GM10248 (cell line): ENCODE measurements around the gene KLB.

Experiments used
- CTCF ChIA-PET: fragments of 300-600 bp; sonication (Branson Sonifier 250); formaldehyde crosslinking; extraction: SDS; loops from one replicate; lab custom pipeline; 2021; ENCODE audit warnings: antibody characterized with exemption; lab: Yijun Ruan, JAX
- POLR2A ChIA-PET: fragments of 350-650 bp; sonication (Branson Sonifier 250); formaldehyde crosslinking; extraction: SDS; loops from one replicate; lab custom pipeline; 2020; ENCODE audit warnings: antibody characterized with exemption; lab: Yijun Ruan, JAX
- DNase-seq: peaks from one replicate; pipeline ENCODE4 v3.0.0; 2012; ENCODE audit errors: extremely low spot score
- TF ChIP-seq, protein P1 (sequence below): IDR thresholded peaks from 2 replicates; pipeline ENCODE4 v1.5.1; 2012; ENCODE audit warnings: mild to moderate bottlenecking, low read depth; ENCODE audit errors: extremely low read depth, missing control alignments, control extremely low read depth

Gene KLB

DNA sequence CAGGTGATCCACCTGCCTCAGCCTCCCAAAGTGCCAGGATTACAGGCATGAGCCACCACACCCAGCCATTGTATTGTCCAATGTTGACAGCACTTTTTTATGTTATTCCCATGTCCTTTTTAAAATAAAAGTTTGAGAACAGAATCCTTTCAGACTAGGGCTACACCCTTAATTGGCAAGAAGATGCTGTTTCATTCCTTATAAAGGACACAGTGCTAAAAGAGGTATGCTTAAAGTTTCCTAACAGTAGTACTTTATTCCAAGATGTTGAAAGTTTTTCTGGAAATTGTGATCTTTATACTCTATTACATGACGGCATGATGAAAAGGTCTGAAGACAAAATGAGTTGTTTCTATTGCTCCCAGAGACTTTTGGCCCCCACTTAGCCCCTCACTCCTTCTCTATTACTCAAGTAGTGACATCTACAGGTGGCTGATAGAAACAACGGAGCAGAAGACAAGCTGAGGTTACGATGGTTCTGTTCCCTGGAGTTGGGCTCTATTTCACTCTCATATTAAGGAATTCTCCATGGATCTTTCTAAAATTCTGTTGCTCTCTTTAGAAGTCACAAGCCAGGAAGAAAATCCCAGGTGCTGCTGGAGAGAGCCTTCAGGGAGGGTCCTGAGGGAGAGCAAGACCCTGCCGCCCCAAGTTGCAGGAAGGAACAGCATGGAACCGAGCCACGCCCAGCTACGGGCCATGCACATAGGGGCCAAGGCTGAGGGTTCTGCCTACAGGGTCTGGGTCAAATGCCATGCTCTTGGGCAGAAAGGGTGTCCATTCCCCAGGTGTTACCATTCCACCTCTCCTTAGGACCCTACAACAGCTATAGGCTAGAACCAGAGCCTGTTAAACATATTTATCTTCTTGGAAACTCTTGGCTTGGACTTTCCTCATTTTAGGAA is 29.2 kb downstream of the KLB start:
- no peak for DNase-seq
- POLR2A ChIA-PET: interaction anchor here (0.6 to 0.8 kb wide), 2 partner anchors 8 to 17 kb away, joined by 3 read pairs; no protein-coding TSS in a partner anchor

DNA sequence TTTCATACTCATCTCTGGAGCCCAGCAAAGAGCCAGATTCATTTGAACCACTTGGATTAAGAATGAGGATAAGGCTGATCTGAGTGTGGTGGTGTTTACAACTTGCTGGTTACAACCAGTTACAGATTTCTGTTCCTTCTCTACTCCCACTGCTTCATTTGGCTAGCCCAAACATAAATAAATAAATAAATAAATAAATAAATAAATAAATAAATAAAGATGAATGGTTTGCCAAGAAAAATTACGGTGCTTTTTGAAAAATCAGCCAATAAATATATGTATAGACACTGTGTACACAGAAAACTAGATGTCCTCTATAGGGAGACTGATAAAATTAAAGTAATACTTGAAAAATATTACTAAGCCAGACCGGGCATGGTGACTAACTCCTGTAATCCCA is 34.9 kb downstream of the KLB start:
- POLR2A ChIA-PET: no interaction called here
- CTCF ChIA-PET: no interaction called here
- TF ChIP-seq, protein P1, sequence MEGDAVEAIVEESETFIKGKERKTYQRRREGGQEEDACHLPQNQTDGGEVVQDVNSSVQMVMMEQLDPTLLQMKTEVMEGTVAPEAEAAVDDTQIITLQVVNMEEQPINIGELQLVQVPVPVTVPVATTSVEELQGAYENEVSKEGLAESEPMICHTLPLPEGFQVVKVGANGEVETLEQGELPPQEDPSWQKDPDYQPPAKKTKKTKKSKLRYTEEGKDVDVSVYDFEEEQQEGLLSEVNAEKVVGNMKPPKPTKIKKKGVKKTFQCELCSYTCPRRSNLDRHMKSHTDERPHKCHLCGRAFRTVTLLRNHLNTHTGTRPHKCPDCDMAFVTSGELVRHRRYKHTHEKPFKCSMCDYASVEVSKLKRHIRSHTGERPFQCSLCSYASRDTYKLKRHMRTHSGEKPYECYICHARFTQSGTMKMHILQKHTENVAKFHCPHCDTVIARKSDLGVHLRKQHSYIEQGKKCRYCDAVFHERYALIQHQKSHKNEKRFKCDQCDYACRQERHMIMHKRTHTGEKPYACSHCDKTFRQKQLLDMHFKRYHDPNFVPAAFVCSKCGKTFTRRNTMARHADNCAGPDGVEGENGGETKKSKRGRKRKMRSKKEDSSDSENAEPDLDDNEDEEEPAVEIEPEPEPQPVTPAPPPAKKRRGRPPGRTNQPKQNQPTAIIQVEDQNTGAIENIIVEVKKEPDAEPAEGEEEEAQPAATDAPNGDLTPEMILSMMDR: no peak
- DNase-seq: no peak

More for the DNA sequence above, 29.2 kb downstream of the KLB start:
- TF ChIP-seq, protein P1: no peak
- CTCF ChIA-PET: interaction anchor here (0.7 to 1.7 kb wide), 5 partner anchors 8 to 28 kb away, joined by 3 to 6 read pairs (median 3); no protein-coding TSS in a partner anchor

DNA sequence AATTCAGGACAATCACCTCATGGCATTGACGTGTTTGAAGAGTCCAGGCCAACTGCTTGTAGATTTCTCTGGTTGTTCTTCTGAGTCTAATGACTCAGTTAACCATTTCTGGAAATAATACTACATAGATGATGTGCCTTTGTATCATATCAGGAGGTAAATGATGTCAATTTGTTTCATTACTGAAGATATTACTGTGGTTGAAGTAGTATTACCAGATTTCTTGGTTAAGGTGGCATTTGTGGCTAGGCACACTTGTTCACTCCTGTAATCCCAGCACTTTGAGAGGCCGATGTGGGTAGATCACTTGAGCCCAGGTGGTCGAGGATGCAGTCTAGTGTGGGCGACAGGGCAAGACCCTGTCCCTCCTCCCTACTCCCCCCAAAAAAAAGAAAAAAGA is 36.3 kb downstream of the KLB start:
- CTCF ChIA-PET: interaction anchor here (0.6 kb wide), 1 partner anchor 14 kb away, joined by 3 read pairs; no protein-coding TSS in a partner anchor

DNA sequence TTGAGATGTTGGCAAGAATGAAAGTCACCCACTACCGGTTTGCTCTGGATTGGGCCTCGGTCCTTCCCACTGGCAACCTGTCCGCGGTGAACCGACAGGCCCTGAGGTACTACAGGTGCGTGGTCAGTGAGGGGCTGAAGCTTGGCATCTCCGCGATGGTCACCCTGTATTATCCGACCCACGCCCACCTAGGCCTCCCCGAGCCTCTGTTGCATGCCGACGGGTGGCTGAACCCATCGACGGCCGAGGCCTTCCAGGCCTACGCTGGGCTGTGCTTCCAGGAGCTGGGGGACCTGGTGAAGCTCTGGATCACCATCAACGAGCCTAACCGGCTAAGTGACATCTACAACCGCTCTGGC is 39.7 kb downstream of the KLB start:
- TF ChIP-seq, protein P1: no peak
- POLR2A ChIA-PET: interaction anchor here (0.7 to 1.3 kb wide), 2 partner anchors 9 to 12 kb away, joined by 3 to 10 read pairs; partner anchors contain the start of genes LIAS and RPL9
- CTCF ChIA-PET: interaction anchor here (0.7 to 3.6 kb wide), 4 partner anchors 9 to 40 kb away, joined by 3 to 7 read pairs (median 4); partner anchors contain the start of gene KLB
- no peak for DNase-seq

More for the DNA sequence above, 36.3 kb downstream of the KLB start:
- DNase-seq: no peak
- TF ChIP-seq, protein P1: no peak
- POLR2A ChIA-PET: no interaction called here

DNA sequence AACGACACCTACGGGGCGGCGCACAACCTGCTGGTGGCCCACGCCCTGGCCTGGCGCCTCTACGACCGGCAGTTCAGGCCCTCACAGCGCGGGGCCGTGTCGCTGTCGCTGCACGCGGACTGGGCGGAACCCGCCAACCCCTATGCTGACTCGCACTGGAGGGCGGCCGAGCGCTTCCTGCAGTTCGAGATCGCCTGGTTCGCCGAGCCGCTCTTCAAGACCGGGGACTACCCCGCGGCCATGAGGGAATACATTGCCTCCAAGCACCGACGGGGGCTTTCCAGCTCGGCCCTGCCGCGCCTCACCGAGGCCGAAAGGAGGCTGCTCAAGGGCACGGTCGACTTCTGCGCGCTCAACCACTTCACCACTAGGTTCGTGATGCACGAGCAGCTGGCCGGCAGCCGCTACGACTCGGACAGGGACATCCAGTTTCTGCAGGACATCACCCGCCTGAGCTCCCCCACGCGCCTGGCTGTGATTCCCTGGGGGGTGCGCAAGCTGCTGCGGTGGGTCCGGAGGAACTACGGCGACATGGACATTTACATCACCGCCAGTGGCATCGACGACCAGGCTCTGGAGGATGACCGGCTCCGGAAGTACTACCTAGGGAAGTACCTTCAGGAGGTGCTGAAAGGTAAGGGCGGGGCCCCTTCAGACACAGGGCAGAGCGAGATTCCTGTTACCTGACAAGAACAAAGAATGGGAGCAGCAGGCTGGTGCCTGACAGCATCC is 40.3 kb downstream of the KLB start:
- DNase-seq: peak; percentile 79
- TF ChIP-seq, protein P1: peak; percentile 43
- ChIA-PET POLR2A (interaction anchor here (0.5 to 1.3 kb wide), 3 partner anchors 8 to 639 kb away, joined by 3 to 10 read pairs (median 4); partner anchors contain the start of genes LIAS and RPL9), CTCF (interaction anchor here (0.7 to 3.6 kb wide), 6 partner anchors 9 to 664 kb away, joined by 3 to 7 read pairs (median 4); partner anchors contain the start of genes KLB and TLR10)

DNA sequence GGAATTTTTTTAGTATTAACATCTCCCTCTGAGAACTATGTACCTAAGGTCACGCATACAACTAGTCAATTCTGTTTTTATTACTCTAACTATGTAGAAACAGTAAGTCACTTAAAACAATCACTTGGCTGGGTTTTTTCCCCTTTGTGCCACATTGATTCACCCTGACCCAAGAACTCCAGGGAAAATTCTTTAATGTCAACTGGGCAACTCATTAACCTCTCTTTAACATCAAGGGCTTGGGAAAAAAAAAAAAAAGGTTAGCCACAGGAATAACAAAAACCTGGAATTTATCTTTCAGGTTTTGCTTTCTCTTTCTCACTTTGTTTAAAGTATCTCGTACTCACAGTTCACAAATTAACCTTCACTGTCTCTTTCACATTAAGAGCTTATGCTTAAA is 43.9 kb downstream of the KLB start:
- DNase-seq: no peak
- TF ChIP-seq, protein P1: no peak
- CTCF ChIA-PET: interaction anchor here (0.6 kb wide), 1 partner anchor 421 kb away, joined by 3 read pairs; no protein-coding TSS in a partner anchor
- POLR2A ChIA-PET: interaction anchor here (0.7 kb wide), 1 partner anchor 37 kb away, joined by 3 read pairs; no protein-coding TSS in a partner anchor
